GM20000 (cell line): ENCODE measurements around the gene XRCC5.

Source experiments
- DNase-seq: peaks from one replicate; pipeline ENCODE4 v3.0.0; 2012; ENCODE audit warnings: low spot score
- CTCF ChIP-seq: IDR thresholded peaks from 2 replicates; pipeline ENCODE4 v1.5.1; 2012; ENCODE audit warnings: mild to moderate bottlenecking, control low read depth; ENCODE audit errors: extremely low read depth, missing control alignments

The XRCC5 gene

DNA sequence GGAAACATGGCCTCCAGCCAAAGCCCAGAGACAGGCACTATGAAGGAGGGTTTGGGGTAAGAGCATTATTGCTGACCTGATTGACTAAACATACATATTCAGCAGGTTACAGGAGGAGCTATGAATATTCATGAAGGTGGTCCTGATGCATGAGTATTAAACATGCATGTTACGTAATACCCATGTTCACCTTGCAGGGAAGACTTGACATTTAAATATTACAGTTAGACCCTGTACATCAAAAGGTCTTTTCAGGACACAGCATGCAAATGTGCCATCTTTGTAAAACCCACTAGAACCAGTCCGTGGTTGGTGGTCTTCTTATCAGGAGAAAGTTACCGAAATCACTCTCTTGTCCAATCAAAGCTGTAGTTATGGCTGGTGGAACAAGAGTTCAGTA, 59.9 kb downstream of the XRCC5 start:
- no peak for TF ChIP-seq CTCF
- no peak for DNase-seq

DNA sequence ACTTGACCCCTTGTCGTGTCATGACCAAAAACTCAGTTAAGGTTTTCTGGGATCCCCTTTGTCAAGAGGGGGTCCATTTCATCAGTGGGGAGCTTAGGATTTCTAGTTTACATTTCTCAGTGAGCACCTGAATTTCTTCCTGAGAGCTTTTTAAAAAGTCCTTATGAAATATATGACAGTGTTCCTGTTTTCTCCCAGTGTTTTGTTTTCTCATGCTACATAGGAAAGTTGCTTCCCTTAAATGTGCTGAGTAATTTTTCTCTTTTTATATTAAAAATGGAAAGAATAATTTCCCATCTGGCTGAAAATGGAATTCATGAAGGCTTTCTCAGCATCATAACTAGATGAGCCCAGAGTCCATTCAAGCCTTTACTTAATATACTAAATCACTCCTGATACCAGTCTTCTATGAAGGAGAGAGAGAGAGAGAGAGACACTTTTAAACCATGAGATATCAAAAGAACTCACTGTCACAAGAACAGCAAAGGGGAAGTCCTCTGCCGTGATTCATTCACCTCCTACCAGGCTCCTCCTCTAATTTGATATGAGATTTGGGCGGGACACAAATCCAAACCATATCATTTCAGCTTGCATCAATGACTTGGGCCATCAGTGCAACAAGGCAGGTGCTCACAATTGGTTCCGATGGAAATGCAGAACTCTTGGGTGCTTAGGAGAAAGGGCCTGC, 61.1 kb downstream of the XRCC5 start:
- TF ChIP-seq CTCF, result no peak
- no peak for DNase-seq

DNA sequence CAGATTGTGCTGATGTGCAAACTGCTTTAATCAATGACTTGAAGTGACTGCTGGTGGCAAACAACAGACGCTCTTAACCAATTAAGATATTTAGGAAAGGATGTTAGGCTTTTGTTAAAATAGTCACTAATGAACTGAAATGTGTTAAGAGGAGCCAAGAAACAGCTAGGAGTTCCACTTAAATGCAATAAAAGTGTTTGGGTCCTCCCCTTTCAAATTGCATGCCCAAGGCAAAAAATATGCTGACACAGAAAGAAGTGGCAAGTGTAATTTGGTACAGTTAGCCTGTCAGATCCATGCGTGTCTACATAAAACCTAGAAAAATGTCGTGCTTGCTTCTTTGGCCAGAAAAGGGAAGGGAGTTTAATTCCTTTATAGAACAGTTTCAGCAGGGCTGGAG, 61.9 kb downstream of the XRCC5 start:
- no peak for DNase-seq
- no peak for TF ChIP-seq CTCF

DNA sequence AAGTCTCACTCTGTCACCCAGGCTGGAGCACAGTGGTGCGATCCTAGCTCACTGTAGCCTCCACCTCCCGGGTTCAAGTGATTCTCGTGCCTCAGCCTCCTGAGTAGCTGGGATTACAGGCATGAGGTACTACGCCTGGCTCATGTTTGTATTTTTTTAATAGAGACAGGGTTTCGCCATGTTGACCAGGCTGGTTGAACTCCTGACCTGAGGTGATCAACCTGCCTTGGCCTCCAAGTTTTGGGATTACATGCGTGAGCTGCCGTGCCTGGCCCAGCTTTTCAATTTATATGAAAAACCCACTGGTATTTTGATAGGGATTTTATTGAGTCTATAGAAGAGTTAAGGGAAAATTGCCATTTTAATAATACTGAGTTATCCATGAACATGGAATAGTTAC, 63.3 kb downstream of the XRCC5 start:
- DNase-seq, result no peak
- no peak for TF ChIP-seq CTCF

GRCh38 chr2:216179015-216179414, 69.9 kb downstream of the XRCC5 start:
- no peak for DNase-seq
- TF ChIP-seq CTCF, result no peak

DNA sequence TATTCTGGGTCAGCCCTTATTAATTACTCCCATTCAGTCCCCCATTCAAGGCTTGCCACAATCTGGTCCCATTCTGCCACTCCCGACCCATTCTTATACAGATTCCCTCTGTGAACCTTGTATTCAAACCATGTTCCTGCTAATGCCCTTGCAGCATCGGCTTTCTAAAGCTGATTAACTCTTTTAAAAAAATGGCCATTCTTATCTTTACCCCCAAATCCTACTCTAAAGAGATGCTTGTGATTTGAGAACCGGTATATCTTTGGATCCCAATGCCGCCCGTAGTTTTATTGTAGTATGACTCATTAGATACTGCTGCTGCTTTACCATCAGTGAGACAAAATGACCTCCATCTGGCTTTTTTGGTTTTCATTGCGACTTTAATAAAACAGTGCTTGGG, 72.2 kb downstream of the XRCC5 start:
- no peak for TF ChIP-seq CTCF
- DNase-seq, result no peak

DNA sequence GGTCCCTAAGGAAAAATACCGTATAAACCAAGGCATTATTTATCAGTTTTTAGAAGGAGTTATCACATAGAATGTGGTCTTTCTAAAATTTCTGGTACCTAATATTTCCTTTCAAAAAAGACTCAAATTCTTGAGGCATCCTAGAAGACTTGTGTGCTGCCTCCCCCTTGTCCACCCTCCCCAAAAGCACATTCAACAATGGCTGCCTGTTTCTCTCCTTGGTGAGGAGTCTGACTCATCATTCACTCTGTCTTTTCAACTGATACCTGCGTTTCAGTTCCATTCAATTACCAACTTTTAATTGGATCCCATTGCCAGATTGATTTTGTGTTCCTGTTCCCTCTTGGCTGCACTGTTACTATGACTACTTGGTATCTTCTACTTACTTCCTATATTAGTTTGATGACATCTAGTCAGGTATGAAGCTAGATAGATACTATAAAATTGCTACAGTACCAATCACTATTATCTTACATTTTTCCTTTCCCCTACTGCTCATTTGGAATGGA, 72.9 kb downstream of the XRCC5 start:
- no peak for DNase-seq
- TF ChIP-seq CTCF, result no peak
